Neural cell (in vitro differentiated cells): ENCODE data around the gene NOS1AP.

Experiments used
- CTCF ChIP-seq: fragments of 450-650 bp; IDR thresholded peaks from 2 replicates; pipeline ENCODE4 v1.5.1; 2014; ENCODE audit warnings: antibody characterized with exemption, mild to moderate bottlenecking, moderate library complexity; ENCODE audit not compliant: poor library complexity, severe bottlenecking
- EP300 ChIP-seq: fragments of 450-650 bp; conservative IDR thresholded peaks from 2 replicates; pipeline ENCODE4 v1.6.1; 2014; ENCODE audit warnings: antibody characterized with exemption, mild to moderate bottlenecking, moderate library complexity; ENCODE audit not compliant: poor library complexity, severe bottlenecking
- EZH2 ChIP-seq: fragments of 200-600, 300-800 bp; shearing (Covaris generic), sonication (generic); IDR thresholded peaks from 2 replicates; pipeline ENCODE4 v1.6.1; 2014; ENCODE audit warnings: antibody characterized with exemption, low read length, borderline replicate concordance, mild to moderate bottlenecking; ENCODE audit not compliant: insufficient read depth, poor library complexity, severe bottlenecking
- MXI1 ChIP-seq: fragments of 450-650 bp; conservative IDR thresholded peaks from 2 replicates; pipeline ENCODE4 v1.6.1; 2014; ENCODE audit warnings: antibody characterized with exemption, mild to moderate bottlenecking; ENCODE audit not compliant: poor library complexity, severe bottlenecking
- POLR2AphosphoS5 ChIP-seq: IDR thresholded peaks from 2 replicates; pipeline ENCODE4 v1.6.1; 2012
- RAD21 ChIP-seq: fragments of 450-650 bp; conservative IDR thresholded peaks from 2 replicates; pipeline ENCODE4 v1.6.1; 2014; ENCODE audit warnings: antibody characterized with exemption, mild to moderate bottlenecking, moderate library complexity
- REST ChIP-seq: IDR thresholded peaks from 2 replicates; pipeline ENCODE4 v1.6.1; 2012; ENCODE audit warnings: borderline replicate concordance
- SMC3 ChIP-seq: fragments of 450-650 bp; conservative IDR thresholded peaks from 2 replicates; pipeline ENCODE4 v1.6.1; 2014; ENCODE audit warnings: antibody characterized with exemption, mild to moderate bottlenecking, moderate library complexity; ENCODE audit not compliant: poor library complexity
- TAF1 ChIP-seq: IDR thresholded peaks from 2 replicates; pipeline ENCODE4 v1.6.1; 2012; ENCODE audit warnings: low read depth

DNA sequence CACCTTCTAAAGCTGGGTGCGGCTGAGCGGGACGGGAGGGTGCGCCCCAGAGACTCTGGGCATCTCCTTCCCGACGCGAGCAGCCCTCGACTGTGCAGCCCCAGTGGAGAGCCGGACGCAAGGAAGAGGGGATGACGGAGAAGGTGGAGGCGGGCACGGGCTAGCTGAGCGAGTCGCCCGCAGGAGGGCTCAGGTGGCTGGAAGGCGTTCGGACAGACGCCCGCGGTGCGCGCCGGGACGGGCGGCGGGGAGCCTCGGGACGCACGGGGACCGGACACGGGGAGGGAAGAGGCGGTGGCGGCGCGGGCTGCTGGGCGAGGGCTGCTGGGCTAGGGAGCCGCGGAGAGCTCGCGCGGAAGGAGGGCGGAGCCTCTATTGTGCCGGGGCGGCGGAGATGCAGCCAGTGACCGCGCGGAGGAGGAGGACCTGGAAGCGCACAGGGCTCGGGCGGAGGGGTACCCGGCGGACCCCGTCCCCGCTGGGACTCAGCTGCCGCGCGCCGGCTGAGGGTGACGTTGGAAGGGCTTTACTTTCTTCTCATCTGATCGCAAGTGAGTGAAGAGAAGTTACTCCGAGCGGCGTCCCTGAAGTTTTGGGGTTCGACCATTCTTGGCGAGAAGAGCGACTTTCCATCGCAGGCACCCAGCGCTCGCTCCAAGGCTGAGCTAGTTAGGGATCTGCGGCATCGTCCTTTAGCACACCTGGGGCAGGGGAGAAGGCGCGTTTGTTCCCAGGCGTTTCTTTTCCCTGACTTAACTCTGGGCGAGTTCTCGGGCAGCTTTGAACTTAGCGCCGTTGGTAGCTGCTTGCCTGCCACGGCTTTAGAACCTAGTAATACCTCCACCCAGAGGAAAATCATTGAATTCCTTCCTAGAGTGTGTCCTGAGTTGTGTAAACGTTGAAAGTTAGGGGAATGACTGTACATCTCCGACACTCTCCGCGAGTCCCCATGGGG is 45.7 kb upstream of the NOS1AP start, which contains the start of gene OLFML2B:
- no peak for TF ChIP-seq EZH2
- peak; percentile 73 for TF ChIP-seq MXI1
- TF ChIP-seq CTCF: peak; percentile 50
- TF ChIP-seq REST: no peak
- no peak for TF ChIP-seq EP300
- TF ChIP-seq POLR2AphosphoS5: no peak
- no peak for TF ChIP-seq TAF1
- TF ChIP-seq RAD21: peak; percentile 31
- TF ChIP-seq SMC3: no peak
